ENCODE data around the gene ZBTB16. TPM values are rescaled to one million over a fixed set of nuclear protein-coding genes. Genes with fewer than 3 reads are reported as not detected.
A peak's percentile ranks its signal among the peaks of the same experiment; 100 is the strongest.

Gene ZBTB16
- total RNA-seq, 1 donor from 2014 or later, result 21.9 TPM

- Mint-ChIP-seq H3K27ac (ENCODE audit: unreplicated experiment) (peak overlapping the region; percentile 71), H3K27me3 (ENCODE audit: low read depth) (peaks cover 32% of the 10 kb centered on the region), H3K36me3 (ENCODE audit: low read depth) (peaks cover 18% of the 10 kb centered on the region), H3K4me1 (ENCODE audit: low read depth) (peaks cover 29% of the 10 kb centered on the region), H3K9me3 (ENCODE audit: low read depth) (no peaks in the 10 kb centered on the region), H3K4me3 (ENCODE audit: unreplicated experiment) (peak overlapping the region; percentile 87)
- peak; percentile 34 for TF ChIP-seq CTCF (IDR thresholded peaks at IDR 0.05)
- no peak for DNase-seq (ENCODE audit: low spot score)
Measured at GRCh38 chr11:114059984-114060391, 477 bp downstream of the ZBTB16 start.

- H3K27ac Mint-ChIP-seq (ENCODE audit: unreplicated experiment), result peak overlapping the region; percentile 86
- no peak for TF ChIP-seq CTCF (IDR thresholded peaks at IDR 0.05)
- peaks cover 28% of the 10 kb centered on the region for H3K27me3 Mint-ChIP-seq (ENCODE audit: low read depth)
- H3K9me3 Mint-ChIP-seq (ENCODE audit: low read depth), result no peaks in the 10 kb centered on the region
- peaks cover 32% of the 10 kb centered on the region for H3K4me1 Mint-ChIP-seq (ENCODE audit: low read depth)
- peaks cover 23% of the 10 kb centered on the region for H3K36me3 Mint-ChIP-seq (ENCODE audit: low read depth)
- peak overlapping the region; percentile 87 for H3K4me3 Mint-ChIP-seq (ENCODE audit: unreplicated experiment)
- no peak for DNase-seq (ENCODE audit: low spot score)
Measured at GRCh38 chr11:114060392-114061047, 1.0 kb downstream of the ZBTB16 start.

GRCh38 chr11:114061048-114061680, 1.7 kb downstream of the ZBTB16 start:
- H3K36me3 Mint-ChIP-seq (ENCODE audit: low read depth), result peaks cover 28% of the 10 kb centered on the region
- TF ChIP-seq CTCF (IDR thresholded peaks at IDR 0.05), result peak; percentile 34
- peak overlapping the region; percentile 86 for H3K27ac Mint-ChIP-seq (ENCODE audit: unreplicated experiment)
- H3K4me3 Mint-ChIP-seq (ENCODE audit: unreplicated experiment), result peak overlapping the region; percentile 87
- no peaks in the 10 kb centered on the region for H3K9me3 Mint-ChIP-seq (ENCODE audit: low read depth)
- peaks cover 32% of the 10 kb centered on the region for H3K4me1 Mint-ChIP-seq (ENCODE audit: low read depth)
- DNase-seq (ENCODE audit: low spot score), result peak; percentile 81
- peaks cover 24% of the 10 kb centered on the region for H3K27me3 Mint-ChIP-seq (ENCODE audit: low read depth)

GRCh38 chr11:114061681-114062049, 2.2 kb downstream of the ZBTB16 start:
- H3K36me3 Mint-ChIP-seq (ENCODE audit: low read depth), result peaks cover 32% of the 10 kb centered on the region
- H3K4me1 Mint-ChIP-seq (ENCODE audit: low read depth), result peaks cover 32% of the 10 kb centered on the region
- peak overlapping the region; percentile 87 for H3K4me3 Mint-ChIP-seq (ENCODE audit: unreplicated experiment)
- DNase-seq (ENCODE audit: low spot score), result no peak
- peaks cover 22% of the 10 kb centered on the region for H3K27me3 Mint-ChIP-seq (ENCODE audit: low read depth)
- peak overlapping the region; percentile 82 for H3K27ac Mint-ChIP-seq (ENCODE audit: unreplicated experiment)
- H3K9me3 Mint-ChIP-seq (ENCODE audit: low read depth), result no peaks in the 10 kb centered on the region
- TF ChIP-seq CTCF (IDR thresholded peaks at IDR 0.05), result no peak

GRCh38 chr11:114062272-114062671, 2.8 kb downstream of the ZBTB16 start:
- Mint-ChIP-seq H3K27ac (ENCODE audit: unreplicated experiment) (no peak overlapping the region), H3K27me3 (ENCODE audit: low read depth) (peaks cover 17% of the 10 kb centered on the region), H3K36me3 (ENCODE audit: low read depth) (peaks cover 35% of the 10 kb centered on the region), H3K9me3 (ENCODE audit: low read depth) (no peaks in the 10 kb centered on the region), H3K4me3 (ENCODE audit: unreplicated experiment) (peak overlapping the region; percentile 87), H3K4me1 (ENCODE audit: low read depth) (peaks cover 32% of the 10 kb centered on the region)
- no peak for TF ChIP-seq CTCF (IDR thresholded peaks at IDR 0.05)
- DNase-seq (ENCODE audit: low spot score), result no peak
